Activated T-cell treated with anti-CD3 and anti-CD28 coated beads, Interleukin-2, amount 50 U/mL, for 4 hours (primary cell): ENCODE results near the gene SBF1. TPM values are rescaled to one million over a fixed set of nuclear protein-coding genes. Genes with fewer than 3 reads are reported as not detected.
"Not testable (repeated sequence)": the region's sequence is repeated elsewhere in the genome, so short reads cannot be mapped to it uniquely, and the experiment has no call there.

ENCODE experiments used
- ATAC-seq, 2 donors: fragments of 200-7000 bp; cut with Tn5 transposase; one replicate each; pipeline ENCODE4 v1.10.0; 2021
- DNase-seq: peaks from one replicate; pipeline ENCODE4 v3.0.0-alpha.2; 2020
- H3K27me3 Mint-ChIP-seq: one replicate; pipeline ENCODE4 v1.8.0; 2021; ENCODE audit warnings: low read depth, mixed read lengths
- H3K36me3 Mint-ChIP-seq: one replicate; pipeline ENCODE4 v1.8.0; 2022; ENCODE audit warnings: mixed read lengths; ENCODE audit not compliant: insufficient read depth
- H3K4me1 Mint-ChIP-seq: one replicate; pipeline ENCODE4 v1.8.0; 2021; ENCODE audit warnings: low read depth, mixed read lengths
- H3K4me3 Mint-ChIP-seq: one replicate; pipeline ENCODE4 v1.8.0; 2021; ENCODE audit warnings: mild to moderate bottlenecking, moderate library complexity, mixed read lengths
- H3K9me3 Mint-ChIP-seq: one replicate; pipeline ENCODE4 v1.8.0; 2021; ENCODE audit warnings: mixed read lengths
- total RNA-seq, 3 donors: library from RNA; stranded (reverse); gene quantifications; one replicate each; pipeline ENCODE4 v1.2.1, GENCODE V29; 2021

The SBF1 gene
- total RNA-seq, 3 donors from 2014 or later: 128 to 130 (median 129) TPM

- Mint-ChIP-seq H3K36me3 (peaks cover 8% of the 10 kb centered on the region), H3K4me3 (no peak overlapping the region), H3K4me1 (peaks cover 1% of the 10 kb centered on the region), H3K9me3 (no peaks in the 10 kb centered on the region), H3K27me3 (no peaks in the 10 kb centered on the region)
- no peak for ATAC-seq
- DNase-seq: no peak
These were observed 68.2 kb downstream of the SBF1 start for GRCh38 chr22:50406416-50407170.

GRCh38 chr22:50403701-50404101 lies 71.1 kb downstream of the SBF1 start:
- H3K36me3 Mint-ChIP-seq: peaks cover 10% of the 10 kb centered on the region
- no peak for DNase-seq

GRCh38 chr22:50401907-50402306 lies 72.9 kb downstream of the SBF1 start:
- ATAC-seq: no peak
- Mint-ChIP-seq H3K27me3 (no peaks in the 10 kb centered on the region), H3K4me1 (peaks cover 20% of the 10 kb centered on the region), H3K9me3 (no peaks in the 10 kb centered on the region), H3K36me3 (peaks cover 10% of the 10 kb centered on the region), H3K4me3 (no peak overlapping the region)
- DNase-seq: no peak

More at GRCh38 chr22:50403701-50404101, 71.1 kb downstream of the SBF1 start:
- Mint-ChIP-seq H3K4me1 (peaks cover 15% of the 10 kb centered on the region), H3K4me3 (no peak overlapping the region), H3K9me3 (no peaks in the 10 kb centered on the region), H3K27me3 (no peaks in the 10 kb centered on the region)
- no peak for ATAC-seq

GRCh38 chr22:50400931-50401330 lies 73.9 kb downstream of the SBF1 start:
- ATAC-seq (no peak), DNase-seq (no peak)
- peaks cover 25% of the 10 kb centered on the region for H3K4me1 Mint-ChIP-seq
- H3K27me3 Mint-ChIP-seq: no peaks in the 10 kb centered on the region
- H3K36me3 Mint-ChIP-seq: peaks cover 11% of the 10 kb centered on the region
- H3K4me3 Mint-ChIP-seq: no peak overlapping the region
- no peaks in the 10 kb centered on the region for H3K9me3 Mint-ChIP-seq

- peaks cover 11% of the 10 kb centered on the region for H3K36me3 Mint-ChIP-seq
- no peaks in the 10 kb centered on the region for H3K9me3 Mint-ChIP-seq
- H3K27me3 Mint-ChIP-seq: no peaks in the 10 kb centered on the region
- ATAC-seq: no peak
- DNase-seq: no peak
- no peak overlapping the region for H3K4me3 Mint-ChIP-seq
- peaks cover 25% of the 10 kb centered on the region for H3K4me1 Mint-ChIP-seq
These were observed 74.4 kb downstream of the SBF1 start for GRCh38 chr22:50400406-50400805.

GRCh38 chr22:50399751-50400331 lies 75.0 kb downstream of the SBF1 start:
- no peaks in the 10 kb centered on the region for H3K9me3 Mint-ChIP-seq
- DNase-seq: no peak
- peaks cover 15% of the 10 kb centered on the region for H3K36me3 Mint-ChIP-seq
- H3K27me3 Mint-ChIP-seq: no peaks in the 10 kb centered on the region
- peaks cover 29% of the 10 kb centered on the region for H3K4me1 Mint-ChIP-seq
- ATAC-seq: peak in 1 of 2 donors; percentile 48
- no peak overlapping the region for H3K4me3 Mint-ChIP-seq

- Mint-ChIP-seq H3K4me1 (peaks cover 30% of the 10 kb centered on the region), H3K4me3 (no peak overlapping the region)
These were observed 75.8 kb downstream of the SBF1 start for GRCh38 chr22:50398831-50399648.

GRCh38 chr22:50397371-50398060 lies 77.3 kb downstream of the SBF1 start:
- DNase-seq, H3K27me3 Mint-ChIP-seq, H3K9me3 Mint-ChIP-seq, ATAC-seq, H3K4me3 Mint-ChIP-seq: not testable (repeated sequence)
- Mint-ChIP-seq H3K36me3 (peaks cover 24% of the 10 kb centered on the region), H3K4me1 (peaks cover 29% of the 10 kb centered on the region)

More at GRCh38 chr22:50398831-50399648, 75.8 kb downstream of the SBF1 start:
- H3K9me3 Mint-ChIP-seq: no peaks in the 10 kb centered on the region
- H3K27me3 Mint-ChIP-seq: no peaks in the 10 kb centered on the region
- DNase-seq (no peak), ATAC-seq (no peak)
- peaks cover 17% of the 10 kb centered on the region for H3K36me3 Mint-ChIP-seq

- H3K4me3 Mint-ChIP-seq: no peak overlapping the region
- no peak for DNase-seq
- peaks cover 29% of the 10 kb centered on the region for H3K4me1 Mint-ChIP-seq
- no peaks in the 10 kb centered on the region for H3K27me3 Mint-ChIP-seq
- H3K36me3 Mint-ChIP-seq: peaks cover 26% of the 10 kb centered on the region
- no peaks in the 10 kb centered on the region for H3K9me3 Mint-ChIP-seq
- no peak for ATAC-seq
These were observed 78.0 kb downstream of the SBF1 start for GRCh38 chr22:50396751-50397370.

Other genes with a start within 250 kb of the SBF1 start
- gene TUBGCP6, start 230.0 kb downstream of the SBF1 start, total RNA-seq: 10 to 100 TPM; 44.5 to 50.6 (median 48.3) TPM
- gene HDAC10, start 223.8 kb downstream of the SBF1 start, total RNA-seq: 10 to 100 TPM; 45.1 to 50.6 (median 48.2) TPM
- 1 to 10 TPM; 3.3 to 4.3 (median 3.9) TPM for gene MAPK12, start 213.4 kb downstream of the SBF1 start, total RNA-seq
- 10 to 100 TPM in 1 of 3 donors, 1 to 10 TPM in 2; 9.4 to 10.1 (median 9.8) TPM for gene MAPK11, start 204.7 kb downstream of the SBF1 start, total RNA-seq
- 1 to 10 TPM; 4.0 to 4.8 (median 4.7) TPM for gene PLXNB2, start 167.4 kb downstream of the SBF1 start, total RNA-seq
- 1 to 10 TPM; 1.0 to 1.6 (median 1.3) TPM for gene DENND6B, start 148.0 kb downstream of the SBF1 start, total RNA-seq
- gene PPP6R2, start 131.7 kb downstream of the SBF1 start, total RNA-seq: 10 to 100 TPM; 41.4 to 52.6 (median 43.3) TPM
- 1 to 10 TPM; 4.8 to 9.4 (median 8.2) TPM for gene ADM2, start 6.5 kb upstream of the SBF1 start, total RNA-seq
- under 1 TPM in 1 of 3 donors, not detected in 2; 0.30 TPM for gene MIOX, start 11.8 kb upstream of the SBF1 start, total RNA-seq
- gene LMF2, start 32.7 kb upstream of the SBF1 start, total RNA-seq: 10 to 100 TPM; 68.7 to 79.9 (median 72.2) TPM
- 100 to 1,000 TPM; 152 to 175 (median 156) TPM for gene NCAPH2, start 33.2 kb upstream of the SBF1 start, total RNA-seq
- gene SCO2, start 50.6 kb upstream of the SBF1 start, total RNA-seq: 10 to 100 TPM; 12.7 to 14.4 (median 14.2) TPM
- gene TYMP, start 55.0 kb upstream of the SBF1 start, total RNA-seq: 100 to 1,000 TPM in 1 of 3 donors, 10 to 100 TPM in 2; 64.4 to 103 (median 66.1) TPM
- gene KLHDC7B, start 70.9 kb upstream of the SBF1 start, total RNA-seq: 1 to 10 TPM; 5.4 to 7.4 (median 6.4) TPM
- gene SYCE3, start 87.9 kb upstream of the SBF1 start, total RNA-seq: not detected
- 10 to 100 TPM; 30.0 to 38.3 (median 32.7) TPM for gene CPT1B, start 103.4 kb upstream of the SBF1 start, total RNA-seq
- 10 to 100 TPM; 56.1 to 63.2 (median 60.7) TPM for gene CHKB, start 107.8 kb upstream of the SBF1 start, total RNA-seq
- gene MAPK8IP2, start 125.8 kb upstream of the SBF1 start, total RNA-seq: under 1 TPM; 0.05 to 0.38 (median 0.16) TPM
- gene ARSA, start 153.1 kb upstream of the SBF1 start, total RNA-seq: 10 to 100 TPM; 10.5 to 13.1 (median 11.0) TPM
- gene SHANK3, start 197.8 kb upstream of the SBF1 start, total RNA-seq: under 1 TPM; 0.05 to 0.24 (median 0.08) TPM